Measurements from ENCODE around the gene ZNF593.

The ZNF593 gene

DNA sequence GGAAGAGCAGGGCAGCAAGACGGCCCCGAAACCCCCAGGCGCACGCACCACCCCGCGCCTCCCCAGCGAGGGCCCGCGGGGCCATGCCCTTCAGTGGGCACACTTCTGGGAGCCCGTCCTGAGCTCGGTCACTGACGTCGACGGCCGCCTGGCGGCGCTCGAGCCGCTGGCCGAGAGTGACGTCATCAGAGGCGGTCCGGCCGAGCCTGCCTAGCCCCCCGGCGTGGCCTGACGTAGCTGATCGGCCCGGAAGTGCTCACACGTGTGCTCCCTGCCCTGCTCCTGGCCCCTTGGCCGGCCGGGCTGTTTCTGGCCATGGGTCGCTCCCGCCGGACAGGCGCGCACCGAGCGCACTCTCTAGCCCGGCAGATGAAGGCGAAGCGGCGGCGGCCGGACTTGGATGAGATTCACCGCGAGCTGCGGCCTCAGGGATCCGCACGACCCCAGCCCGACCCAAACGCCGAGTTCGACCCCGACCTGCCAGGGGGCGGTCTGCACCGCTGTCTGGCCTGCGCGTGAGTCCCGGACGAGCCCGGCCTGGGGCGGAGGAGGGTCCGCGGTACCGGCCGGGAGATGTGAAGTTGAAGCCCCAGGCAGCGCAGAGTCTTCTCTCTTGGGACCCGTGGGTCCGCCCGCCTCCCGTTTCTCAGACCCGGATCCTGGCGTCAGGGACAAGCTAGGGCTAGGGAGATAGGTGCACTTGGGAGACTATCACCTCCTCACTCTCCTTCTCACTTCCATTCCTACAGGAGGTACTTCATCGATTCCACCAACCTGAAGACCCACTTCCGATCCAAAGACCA, at the start of gene ZNF593:
Gene ZNF593 (plus strand): TSS at position 240 of the 803 bp plus-strand sequence. CDS start 76 bp downstream, at position 316.
- peak; percentile 88 for DNase-seq

DNA sequence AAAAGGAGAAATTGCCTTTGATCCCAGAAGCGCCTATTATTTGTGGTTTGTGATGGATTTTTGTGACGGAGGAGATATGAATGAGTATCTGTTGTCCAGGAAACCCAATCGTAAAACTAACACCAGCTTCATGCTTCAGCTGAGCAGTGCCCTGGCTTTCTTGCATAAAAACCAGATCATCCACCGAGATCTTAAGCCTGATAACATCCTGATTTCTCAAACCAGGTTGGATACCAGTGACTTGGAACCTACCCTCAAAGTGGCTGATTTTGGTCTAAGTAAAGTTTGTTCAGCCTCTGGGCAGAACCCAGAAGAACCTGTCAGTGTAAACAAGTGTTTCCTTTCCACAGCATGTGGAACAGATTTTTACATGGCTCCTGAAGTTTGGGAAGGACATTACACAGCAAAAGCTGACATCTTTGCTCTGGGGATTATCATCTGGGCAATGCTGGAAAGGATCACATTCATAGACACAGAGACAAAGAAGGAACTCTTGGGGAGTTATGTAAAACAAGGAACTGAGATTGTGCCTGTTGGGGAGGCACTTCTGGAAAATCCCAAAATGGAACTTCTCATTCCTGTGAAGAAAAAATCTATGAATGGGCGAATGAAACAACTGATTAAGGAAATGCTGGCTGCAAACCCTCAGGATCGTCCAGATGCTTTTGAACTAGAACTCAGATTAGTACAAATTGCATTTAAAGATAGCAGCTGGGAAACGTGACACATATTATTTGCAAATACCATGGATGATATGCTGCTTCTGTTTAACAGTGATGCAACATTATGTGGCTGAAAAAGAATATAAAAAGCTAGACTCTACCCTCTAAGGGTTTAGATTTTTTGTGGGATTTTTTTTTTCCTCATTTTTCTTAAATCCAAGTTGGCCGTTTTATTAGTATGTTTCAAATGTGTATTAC, 47.6 kb upstream of the ZNF593 start:
- DNase-seq, result no peak

DNA sequence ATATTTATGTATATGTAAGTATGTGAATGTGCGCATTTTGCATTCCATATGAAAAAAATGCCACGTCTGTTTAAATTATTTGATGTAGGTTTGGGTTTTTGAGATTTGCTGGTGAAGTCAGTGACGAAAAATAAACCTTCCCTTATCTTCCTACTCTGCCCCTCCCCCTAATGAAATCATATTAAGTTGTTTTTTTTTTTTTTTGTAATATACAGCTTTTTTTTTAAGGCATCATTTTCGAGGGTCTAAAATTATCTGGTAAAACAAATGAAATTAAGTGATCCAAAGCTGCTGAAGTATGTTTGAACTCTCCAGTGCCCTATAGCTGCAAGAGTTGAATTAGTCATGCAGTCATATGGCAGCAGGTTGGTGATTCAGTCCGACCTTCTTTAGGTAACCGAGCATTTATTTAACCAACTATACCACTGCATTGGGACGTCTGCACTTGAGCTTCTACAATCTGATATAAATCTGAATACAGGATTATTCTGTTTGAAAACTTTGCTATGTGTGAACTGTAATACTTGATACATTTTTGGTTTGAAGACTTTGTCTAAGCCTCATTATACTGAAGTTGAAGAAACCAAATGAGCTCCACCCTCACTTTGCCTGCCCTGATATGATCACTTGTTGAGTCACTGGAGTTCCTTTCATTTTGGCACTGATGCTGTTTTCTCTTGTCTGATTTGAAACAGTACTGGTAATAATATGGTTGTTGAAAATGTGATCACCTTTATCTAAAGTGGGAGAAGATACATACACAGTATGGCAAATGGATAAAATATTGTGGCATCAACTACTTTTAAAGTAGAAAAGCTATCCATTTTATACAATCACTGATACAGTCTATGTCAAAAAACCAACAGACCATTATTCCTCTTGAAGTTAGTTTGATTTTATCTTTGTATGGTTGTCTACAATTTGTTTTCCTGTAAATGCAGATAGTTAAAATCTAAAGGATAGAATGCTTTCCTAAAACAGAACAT, 46.4 kb upstream of the ZNF593 start:
- DNase-seq, result peak; percentile 32

DNA sequence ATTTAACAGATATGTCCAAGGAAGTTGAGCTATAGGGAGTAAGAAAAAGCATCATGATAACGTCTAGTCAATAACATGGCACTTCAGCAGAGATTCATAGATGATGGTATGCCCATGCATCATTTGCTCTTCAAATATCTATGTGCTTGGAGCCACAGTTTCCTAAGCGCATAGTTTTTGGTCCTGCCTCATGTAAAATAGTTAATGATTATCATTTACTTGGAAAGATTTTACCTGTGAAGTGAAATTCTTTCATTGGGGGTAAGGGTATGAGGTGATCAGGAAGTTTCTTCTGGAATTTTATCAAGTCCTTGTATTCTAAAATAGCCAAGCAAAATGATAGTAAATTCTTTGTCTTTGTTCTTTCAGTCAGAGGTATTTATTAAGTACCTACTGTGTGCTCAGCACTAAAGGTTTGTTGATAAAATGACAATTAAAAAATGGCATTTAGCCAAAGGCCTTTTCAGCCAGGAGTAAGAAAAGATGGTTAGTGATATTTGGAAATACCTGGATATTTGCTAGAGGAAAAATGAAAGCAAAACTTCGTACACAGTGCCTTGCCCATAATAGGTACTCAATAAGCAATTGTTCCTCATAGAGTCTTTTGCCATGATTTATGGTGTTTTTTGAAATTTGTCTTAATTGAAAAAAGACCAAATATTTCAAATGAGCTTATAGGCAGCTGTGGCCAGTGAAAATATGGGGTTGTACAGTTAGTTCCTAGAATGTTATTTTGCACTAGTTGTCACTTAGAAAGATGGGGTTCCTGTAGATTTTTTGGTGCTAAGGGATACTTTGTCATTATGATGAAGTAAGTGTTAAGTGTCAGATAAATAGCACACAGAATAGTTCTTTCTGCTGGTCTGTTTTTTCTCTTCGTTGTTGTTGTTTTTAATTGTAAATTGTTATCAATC, 45.0 kb upstream of the ZNF593 start:
- no peak for DNase-seq

DNA sequence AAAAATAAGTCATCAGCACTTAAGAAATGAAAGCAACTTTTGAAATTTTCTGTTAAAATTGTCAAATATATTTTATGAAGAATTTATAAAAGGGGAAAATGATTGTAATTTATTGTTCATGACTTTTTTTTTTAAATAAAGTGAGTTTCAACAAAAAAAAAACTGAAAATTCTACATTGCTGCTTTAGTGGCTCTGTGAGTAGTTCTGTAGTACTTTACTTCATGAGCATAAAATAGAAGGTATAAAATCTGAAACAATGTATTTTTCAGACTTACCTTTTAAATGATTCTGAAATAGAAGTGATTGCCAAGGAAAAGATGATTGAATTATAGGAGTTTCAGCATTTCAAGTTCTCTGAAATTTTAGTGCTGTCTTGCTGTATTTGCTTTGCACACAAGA, 44.3 kb upstream of the ZNF593 start:
- DNase-seq, result no peak

DNA sequence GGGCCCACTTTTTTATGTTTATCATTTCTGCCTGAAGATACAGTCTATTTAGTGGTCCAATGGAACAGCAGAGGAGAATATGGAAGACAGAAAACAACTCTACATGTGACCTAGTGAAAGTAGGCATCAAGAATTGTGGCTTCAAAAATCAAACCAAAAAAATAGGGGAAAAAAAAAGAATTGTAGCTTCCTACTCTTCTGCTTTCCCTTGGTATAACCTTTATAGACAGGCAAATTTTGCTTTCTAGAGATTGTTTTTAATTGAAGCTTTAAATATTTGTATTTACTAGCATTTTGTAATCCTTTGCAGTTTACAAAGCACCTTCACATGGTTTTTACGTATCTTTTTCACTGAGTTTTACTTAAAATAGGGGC, 43.8 kb upstream of the ZNF593 start:
- no peak for DNase-seq

DNA sequence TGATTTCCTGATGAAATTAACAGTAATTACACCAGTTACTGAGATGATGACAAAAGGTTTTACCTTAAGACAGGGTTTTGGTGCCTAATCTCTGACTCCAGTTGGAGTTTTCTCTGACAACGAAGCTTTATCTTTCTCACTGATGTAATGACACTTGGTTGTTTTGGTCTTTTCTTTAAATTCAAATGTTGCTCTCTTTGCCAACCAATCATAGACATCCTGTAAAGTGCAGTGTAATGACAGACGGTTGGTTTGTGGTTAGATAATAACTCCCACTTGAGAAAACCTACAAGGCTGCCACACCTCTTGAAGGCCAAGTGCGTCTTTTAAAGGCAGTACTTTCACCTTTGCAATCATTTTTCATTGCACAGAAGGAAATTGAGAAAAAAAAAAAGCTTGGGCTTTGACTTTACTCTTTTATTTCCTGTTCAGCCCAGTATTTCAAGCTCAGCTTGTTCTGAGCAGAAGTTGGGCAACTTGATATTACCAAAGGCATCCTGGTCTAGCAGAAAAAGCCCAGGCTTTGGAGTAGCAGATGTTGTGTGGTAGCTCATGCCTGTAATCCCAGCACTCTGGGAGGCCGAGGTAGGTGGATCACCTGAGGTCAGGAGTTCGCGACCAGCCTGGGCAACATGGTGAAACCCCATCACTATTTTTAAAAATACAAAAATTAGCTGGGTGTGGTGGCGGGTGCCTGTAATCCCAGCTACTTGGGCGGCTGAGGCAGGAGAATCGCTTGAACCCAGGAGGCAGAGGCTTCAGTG, 43.2 kb upstream of the ZNF593 start:
- DNase-seq, result peak; percentile 64

DNA sequence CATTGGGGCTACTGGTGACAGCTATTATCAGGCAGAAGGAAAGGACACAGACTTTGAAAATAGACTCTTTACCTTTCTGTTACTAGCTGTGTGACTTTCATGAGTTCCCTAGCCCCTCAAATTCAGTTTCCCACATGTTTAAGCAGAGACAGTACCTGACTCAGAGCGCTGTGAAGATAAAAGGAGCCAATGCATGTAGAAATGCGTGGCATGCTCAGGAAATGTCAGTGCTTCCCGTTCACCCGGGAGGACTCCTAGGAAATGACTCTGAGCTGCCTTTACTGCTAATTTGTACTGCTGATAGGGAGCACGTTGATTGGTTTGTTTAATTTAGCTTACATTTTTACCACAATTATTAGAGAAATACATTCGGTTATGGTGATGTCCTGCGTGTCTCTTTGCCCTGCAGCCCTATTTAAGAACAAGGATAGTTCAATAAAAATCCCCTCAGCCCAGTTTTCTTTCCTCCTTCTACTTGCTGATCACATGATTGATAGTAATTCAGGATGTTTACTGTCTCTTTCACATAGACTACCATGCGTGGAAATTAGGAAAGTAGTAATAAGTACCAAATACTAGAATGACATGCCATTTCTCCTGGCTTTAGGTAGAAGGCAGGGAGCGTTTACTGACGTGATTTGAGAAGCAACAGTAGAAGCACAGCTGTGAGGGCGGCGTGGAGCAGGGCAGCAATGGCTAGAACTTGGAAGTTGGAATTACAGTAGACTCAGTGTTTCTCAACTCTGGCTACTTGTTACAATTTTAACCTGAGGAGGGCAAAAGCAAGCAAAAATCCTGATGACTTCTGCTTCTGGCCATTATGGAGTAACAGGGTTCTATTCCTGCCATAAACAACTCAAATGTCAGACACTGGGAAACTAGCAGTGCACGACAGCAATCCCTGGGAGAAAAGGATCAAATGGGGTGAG, 42.2 kb upstream of the ZNF593 start:
- DNase-seq, result peak; percentile 46

DNA sequence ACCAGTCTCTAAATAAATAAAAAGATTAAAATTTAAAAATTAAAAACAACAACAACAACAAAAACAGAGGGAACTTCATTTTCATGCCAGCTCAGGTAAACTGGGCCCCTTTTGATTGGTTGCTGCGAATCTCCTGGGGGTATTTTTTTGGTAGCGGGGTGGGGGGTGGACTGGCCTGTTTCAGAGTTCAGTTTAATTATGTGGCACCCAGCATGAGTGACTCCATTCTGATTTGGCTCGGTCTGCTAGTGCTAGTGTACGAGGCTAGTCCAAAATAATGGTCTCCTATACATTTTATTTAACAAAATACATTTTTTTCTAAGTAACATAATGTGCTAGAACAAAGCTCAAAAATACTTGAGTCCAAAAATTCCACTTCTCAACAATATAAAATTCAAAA, 39.9 kb upstream of the ZNF593 start:
- no peak for DNase-seq

DNA sequence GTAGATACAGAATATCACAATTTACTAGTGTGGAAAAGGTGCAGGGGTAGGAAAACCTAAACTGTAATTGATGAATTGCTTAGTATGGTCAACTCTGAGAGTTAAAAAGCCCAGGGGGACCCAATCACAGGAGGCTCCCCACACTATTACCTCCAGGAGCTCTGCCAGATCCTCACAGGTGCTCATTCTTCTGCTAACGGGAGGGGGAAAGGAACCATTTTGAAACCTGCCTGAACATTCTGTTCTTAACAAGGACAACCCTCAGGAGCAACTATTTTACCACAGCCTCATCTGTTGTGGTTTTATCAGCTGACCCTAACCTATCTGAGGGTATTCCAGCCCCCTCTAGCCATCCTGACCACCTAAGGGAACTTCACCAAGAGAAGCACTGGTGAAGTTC, 39.0 kb upstream of the ZNF593 start:
- no peak for DNase-seq

DNA sequence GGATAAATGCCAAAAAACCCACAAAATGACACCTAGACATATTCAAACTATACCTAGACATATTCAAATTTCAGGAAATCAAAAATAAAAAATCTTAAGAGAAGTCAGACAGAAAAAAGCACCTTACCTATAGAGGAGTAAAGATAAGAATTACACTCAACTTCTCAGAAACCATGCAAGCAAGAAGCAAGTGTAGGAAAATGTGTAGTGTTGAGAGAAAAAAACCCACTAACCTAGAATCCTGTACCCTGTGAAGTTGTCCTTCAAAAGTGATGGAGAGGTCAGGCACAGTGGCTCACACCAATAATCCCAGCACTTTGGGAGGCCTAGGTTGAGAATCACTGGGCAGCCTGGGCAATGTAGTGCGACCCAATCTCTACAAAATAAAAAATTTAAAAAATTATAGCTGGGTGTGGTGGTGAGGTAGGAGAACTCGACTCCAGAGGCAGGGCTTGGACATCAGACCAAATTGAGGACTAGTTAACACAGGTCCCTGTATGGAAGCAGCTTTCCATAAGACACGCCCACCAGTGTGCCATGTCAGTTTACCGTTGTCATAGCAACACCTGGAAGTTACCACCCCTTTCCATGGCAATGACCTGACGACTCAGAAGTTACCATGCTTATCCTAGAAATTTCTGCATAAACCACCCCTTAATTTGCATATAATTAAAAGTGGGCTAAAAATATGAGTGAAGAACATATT, 37.4 kb upstream of the ZNF593 start:
- no peak for DNase-seq

DNA sequence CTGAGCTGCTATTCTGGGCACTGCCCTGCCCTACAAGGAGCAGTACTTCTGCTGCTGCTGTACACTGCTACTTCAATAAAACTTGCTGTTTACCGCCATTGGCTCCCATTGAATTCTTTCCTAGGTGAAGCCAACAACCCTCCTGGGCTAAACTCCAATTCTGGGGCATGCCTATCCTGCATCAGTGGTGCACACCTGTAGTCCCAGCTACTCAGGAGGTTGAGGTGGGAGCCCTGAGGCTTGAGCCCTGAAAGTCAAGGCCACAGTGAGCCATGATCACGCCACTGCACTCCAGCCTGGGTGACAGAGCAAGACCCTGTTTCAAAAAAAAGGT, 36.9 kb upstream of the ZNF593 start:
- DNase-seq, result no peak

DNA sequence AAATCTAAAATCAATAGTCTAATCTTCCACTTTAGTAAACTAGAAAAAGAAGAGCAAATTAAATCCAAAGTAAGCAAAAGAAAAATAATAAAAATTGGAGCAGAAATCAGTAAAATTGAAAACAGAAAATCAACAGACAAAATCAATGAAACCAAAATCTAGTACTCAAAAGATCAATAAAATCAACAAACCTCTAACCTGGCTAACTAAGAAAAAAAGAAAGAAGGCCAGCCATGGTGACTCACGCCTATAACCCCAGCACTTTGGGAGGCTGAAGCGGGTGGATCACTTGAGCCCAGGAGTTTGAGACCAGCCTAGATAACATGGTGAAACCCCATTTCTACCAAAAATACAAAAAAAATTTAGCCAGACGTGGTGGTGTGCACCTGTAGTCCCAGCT, 35.2 kb upstream of the ZNF593 start:
- no peak for DNase-seq

DNA sequence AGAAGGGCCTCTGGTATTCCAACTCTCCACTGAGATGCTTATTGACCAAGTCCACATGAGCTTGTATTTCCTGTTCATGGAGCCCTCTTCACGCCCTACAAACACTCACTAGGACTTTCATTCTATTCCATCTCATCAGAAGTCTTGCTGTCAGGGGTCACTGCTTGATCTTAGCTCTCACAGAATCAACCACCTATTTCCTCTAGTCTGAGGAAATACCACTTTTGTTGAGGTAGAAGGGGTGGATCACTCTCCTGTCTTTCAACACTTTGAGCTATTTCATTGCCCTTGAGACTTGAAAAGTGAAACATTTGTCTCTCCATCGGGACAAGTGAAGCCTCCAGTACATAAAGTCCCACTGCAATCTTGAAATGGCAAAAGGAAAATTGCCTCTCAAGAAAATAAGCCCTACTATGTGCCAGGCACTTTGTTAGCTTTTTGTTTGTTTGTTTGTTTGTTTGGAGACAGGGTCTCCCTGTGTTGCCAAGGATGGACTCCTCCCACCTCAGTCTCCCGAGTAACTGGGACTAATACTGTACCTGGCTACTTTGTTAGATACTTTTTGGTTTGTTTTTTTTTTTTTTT, 30.6 kb upstream of the ZNF593 start:
- no peak for DNase-seq

DNA sequence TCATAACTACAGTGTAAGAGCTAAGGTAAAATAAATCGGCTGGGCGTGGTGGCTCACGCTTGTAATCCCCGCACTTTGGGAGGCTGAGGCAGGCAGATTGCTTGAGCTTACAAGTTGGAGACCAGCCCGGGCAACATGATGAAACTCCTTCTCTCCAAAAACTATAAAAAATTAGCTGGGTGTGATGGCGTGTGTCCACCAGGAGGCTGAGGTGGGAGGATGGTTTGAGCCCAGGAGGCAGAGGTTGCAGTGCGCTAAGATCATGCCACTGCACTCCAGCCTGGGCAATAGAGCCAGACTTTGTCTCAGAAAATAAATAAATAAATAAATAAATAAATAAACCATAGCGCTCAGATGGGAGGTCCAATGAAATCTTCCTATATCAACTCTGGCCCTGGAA, 27.5 kb upstream of the ZNF593 start:
- no peak for DNase-seq

DNA sequence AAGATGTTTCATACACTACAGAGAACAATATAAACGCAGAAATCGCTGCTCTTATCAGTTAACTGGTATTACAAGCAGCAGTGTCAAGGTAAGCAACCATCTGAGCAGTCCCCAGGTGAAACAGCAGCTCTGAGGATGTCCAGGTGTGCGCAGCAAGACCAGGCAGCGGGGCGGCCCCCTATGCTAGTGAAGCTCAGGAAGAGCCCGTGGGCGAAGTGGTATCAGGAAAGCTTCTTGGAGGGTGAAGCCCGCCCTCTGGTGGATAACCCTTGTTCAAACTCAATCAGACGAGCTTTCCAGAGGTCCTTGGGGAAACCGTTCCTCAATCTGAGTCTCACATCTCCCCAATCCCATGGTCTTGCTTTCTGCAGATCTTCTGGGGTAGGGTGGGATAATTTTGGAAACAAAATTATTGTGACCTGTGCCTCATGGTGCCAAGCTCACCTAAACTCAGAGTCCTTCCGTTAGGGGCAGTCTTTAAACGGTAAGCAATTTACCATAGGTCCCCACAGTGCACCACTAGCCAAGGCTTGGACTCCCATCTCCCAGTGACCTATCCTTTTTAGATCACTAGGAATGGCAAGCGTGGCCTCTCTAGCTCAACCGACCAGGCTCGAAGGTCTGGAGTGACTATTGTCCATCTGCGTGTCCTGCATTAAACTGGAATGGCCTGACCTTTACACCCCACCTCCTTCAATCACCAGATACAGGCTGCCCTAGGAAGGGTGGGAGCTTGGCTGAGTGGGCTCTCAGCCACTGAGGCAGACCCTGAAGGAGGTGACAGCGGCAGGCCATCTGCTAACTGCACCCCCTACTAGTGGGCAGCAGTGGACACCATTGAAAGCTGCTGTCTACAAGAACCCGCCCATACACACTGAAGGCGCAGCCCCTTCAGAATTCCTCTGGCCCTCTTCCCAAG, 24.4 kb upstream of the ZNF593 start:
- peak; percentile 91 for DNase-seq

DNA sequence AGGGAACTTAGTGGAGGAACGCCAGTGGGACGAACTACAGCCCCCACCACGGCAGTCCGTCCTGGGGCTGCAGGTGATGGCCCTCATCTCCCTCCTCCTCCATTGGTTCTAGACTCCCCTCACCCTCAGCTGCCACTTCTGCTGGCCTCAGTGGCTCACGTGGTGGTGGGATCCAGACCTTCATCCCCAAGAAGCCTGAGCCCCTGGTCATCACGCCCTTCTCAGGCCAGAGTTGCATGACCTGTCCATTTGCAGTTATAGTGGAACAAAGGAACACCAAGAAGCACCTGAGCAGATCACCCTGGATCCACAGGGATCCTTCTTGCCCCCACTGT, 23.8 kb upstream of the ZNF593 start:
- DNase-seq, result no peak

DNA sequence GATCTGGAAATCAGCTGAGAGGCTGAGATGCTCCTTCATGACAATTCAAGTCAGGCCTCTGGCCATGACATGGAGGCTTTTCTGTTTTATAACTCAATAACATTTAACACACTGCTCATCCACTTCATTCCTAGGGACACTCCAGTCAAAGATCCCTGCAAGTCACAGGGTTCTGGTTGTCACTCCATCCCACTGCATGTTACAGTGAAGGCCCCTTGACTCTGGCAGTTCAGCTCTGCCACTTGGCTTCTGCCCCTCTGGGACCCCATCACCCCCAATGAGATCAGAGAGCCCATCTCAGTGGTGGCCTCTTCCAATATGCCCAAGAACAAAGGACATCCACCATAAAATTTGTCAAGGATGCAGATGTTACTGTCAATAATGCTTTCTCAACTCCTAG, 20.8 kb upstream of the ZNF593 start:
- DNase-seq, result no peak
